Astrocyte (in vitro differentiated cells and primary cell): Measurements from ENCODE around the gene RENBP.

Source experiments
- EZH2 ChIP-seq: IDR thresholded peaks from 2 replicates; pipeline ENCODE4 v1.6.1; 2012; ENCODE audit warnings: mild to moderate bottlenecking, low read length, inconsistent platforms; ENCODE audit not compliant: insufficient read depth
- TF ChIP-seq, protein P1 (sequence below): IDR thresholded peaks from 2 replicates; pipeline ENCODE4 v1.5.1; 2011; ENCODE audit warnings: low read depth, mild to moderate bottlenecking, inconsistent platforms, low read length, moderate library complexity; ENCODE audit not compliant: insufficient read depth

DNA sequence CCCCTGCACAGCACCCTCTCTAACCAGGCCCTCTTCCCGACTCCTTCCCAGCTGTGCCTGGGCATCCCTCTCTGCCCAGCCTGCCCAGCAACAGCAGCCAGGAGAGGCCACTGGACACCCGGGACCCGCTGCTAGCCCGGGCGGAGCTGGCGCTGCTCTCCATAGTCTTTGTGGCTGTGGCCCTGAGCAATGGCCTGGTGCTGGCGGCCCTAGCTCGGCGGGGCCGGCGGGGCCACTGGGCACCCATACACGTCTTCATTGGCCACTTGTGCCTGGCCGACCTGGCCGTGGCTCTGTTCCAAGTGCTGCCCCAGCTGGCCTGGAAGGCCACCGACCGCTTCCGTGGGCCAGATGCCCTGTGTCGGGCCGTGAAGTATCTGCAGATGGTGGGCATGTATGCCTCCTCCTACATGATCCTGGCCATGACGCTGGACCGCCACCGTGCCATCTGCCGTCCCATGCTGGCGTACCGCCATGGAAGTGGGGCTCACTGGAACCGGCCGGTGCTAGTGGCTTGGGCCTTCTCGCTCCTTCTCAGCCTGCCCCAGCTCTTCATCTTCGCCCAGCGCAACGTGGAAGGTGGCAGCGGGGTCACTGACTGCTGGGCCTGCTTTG is 38.9 kb downstream of the RENBP start:
- TF ChIP-seq, protein P1, sequence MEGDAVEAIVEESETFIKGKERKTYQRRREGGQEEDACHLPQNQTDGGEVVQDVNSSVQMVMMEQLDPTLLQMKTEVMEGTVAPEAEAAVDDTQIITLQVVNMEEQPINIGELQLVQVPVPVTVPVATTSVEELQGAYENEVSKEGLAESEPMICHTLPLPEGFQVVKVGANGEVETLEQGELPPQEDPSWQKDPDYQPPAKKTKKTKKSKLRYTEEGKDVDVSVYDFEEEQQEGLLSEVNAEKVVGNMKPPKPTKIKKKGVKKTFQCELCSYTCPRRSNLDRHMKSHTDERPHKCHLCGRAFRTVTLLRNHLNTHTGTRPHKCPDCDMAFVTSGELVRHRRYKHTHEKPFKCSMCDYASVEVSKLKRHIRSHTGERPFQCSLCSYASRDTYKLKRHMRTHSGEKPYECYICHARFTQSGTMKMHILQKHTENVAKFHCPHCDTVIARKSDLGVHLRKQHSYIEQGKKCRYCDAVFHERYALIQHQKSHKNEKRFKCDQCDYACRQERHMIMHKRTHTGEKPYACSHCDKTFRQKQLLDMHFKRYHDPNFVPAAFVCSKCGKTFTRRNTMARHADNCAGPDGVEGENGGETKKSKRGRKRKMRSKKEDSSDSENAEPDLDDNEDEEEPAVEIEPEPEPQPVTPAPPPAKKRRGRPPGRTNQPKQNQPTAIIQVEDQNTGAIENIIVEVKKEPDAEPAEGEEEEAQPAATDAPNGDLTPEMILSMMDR = no peak
- TF ChIP-seq EZH2 = no peak
